ENCODE data around the gene LIMA1.

GRCh38 chr12:50151047-50151687 is 132.2 kb downstream of the LIMA1 start:
- TF ChIP-seq FUS (optimal IDR thresholded peaks at IDR 0.05; ENCODE audit: low read depth, low read length) (no peak), KAT2B (IDR thresholded peaks at IDR 0.05; ENCODE audit: low read depth, low read length) (no peak), CREB3L1 (IDR thresholded peaks at IDR 0.05; ENCODE audit: borderline replicate concordance, low read depth) (no peak), CTCF (IDR thresholded peaks at IDR 0.05 in 2 of 3, conservative IDR thresholded peaks at IDR 0.05 in 1 of 3; ENCODE audit: insufficient read depth in 2 of 3, low read depth in 1 of 3, low read length in 3 of 3) (no peak), PRDM10 (IDR thresholded peaks at IDR 0.05; ENCODE audit: partially characterized antibody) (no peak)
